HG03460 (cell line): ENCODE measurements around the gene HELZ.
"Not testable (repeated sequence)": the region's sequence is repeated elsewhere in the genome, so short reads cannot be mapped to it uniquely, and the experiment has no call there.

Source experiments
- ATAC-seq: cut with Tn5 transposase; IDR thresholded peaks from one replicate; pipeline ENCODE4 v1.9.1; 2021; ENCODE audit not compliant: unreplicated experiment

The HELZ gene

GRCh38 chr17:67055041-67055443 is 190.0 kb downstream of the HELZ start:
- no peak for ATAC-seq

GRCh38 chr17:67054608-67055007 is 190.4 kb downstream of the HELZ start:
- ATAC-seq: no peak

- no peak for ATAC-seq
These were observed 190.9 kb downstream of the HELZ start for GRCh38 chr17:67054011-67054591.

- ATAC-seq: no peak
These were observed 191.5 kb downstream of the HELZ start for GRCh38 chr17:67053438-67054000.

GRCh38 chr17:67052720-67053437 is 192.1 kb downstream of the HELZ start:
- no peak for ATAC-seq

- ATAC-seq: no peak
These were observed 193.2 kb downstream of the HELZ start for GRCh38 chr17:67051837-67052236.

GRCh38 chr17:67051155-67051538 is 193.8 kb downstream of the HELZ start:
- ATAC-seq: no peak

- ATAC-seq: no peak
These were observed 194.4 kb downstream of the HELZ start for GRCh38 chr17:67050471-67051154.

GRCh38 chr17:67050066-67050465 is 194.9 kb downstream of the HELZ start:
- no peak for ATAC-seq

- ATAC-seq: no peak
These were observed 195.8 kb downstream of the HELZ start for GRCh38 chr17:67049025-67049739.

- no peak for ATAC-seq
These were observed 197.6 kb downstream of the HELZ start for GRCh38 chr17:67047382-67047781.

GRCh38 chr17:67046398-67046797 is 198.6 kb downstream of the HELZ start:
- ATAC-seq: no peak

- ATAC-seq: no peak
These were observed 200.1 kb downstream of the HELZ start for GRCh38 chr17:67044940-67045339.

- no peak for ATAC-seq
These were observed 200.8 kb downstream of the HELZ start, which contains the start of gene CACNG1 for GRCh38 chr17:67044016-67044772. TSS of gene CACNG1 (plus strand) at chr17:67044554. CDS start at chr17:67044661, 107 bp downstream.

- no peak for ATAC-seq
These were observed 201.7 kb downstream of the HELZ start for GRCh38 chr17:67043283-67043682.

- no peak for ATAC-seq
These were observed 202.8 kb downstream of the HELZ start for GRCh38 chr17:67041941-67042899.

GRCh38 chr17:67041531-67041930 is 203.5 kb downstream of the HELZ start:
- no peak for ATAC-seq

- ATAC-seq: not testable (repeated sequence)
These were observed 203.9 kb downstream of the HELZ start for GRCh38 chr17:67041119-67041518.

- ATAC-seq: no peak
These were observed 204.3 kb downstream of the HELZ start for GRCh38 chr17:67040652-67041051.
